Measurements from ENCODE around the gene BLCAP. TPM values are rescaled to one million over a fixed set of nuclear protein-coding genes. Genes with fewer than 3 reads are reported as not detected.

The BLCAP gene
- total RNA-seq, 1 donor, result 39.1 TPM

- Histone ChIP-seq H3K27me3 (ENCODE audit: insufficient read depth, low read length) (no peaks in the 10 kb centered on the region), H2AFZ (ENCODE audit: low read length) (no peak overlapping the region), H3K4me2 (ENCODE audit: insufficient read depth, low read length) (peak overlapping the region; percentile 6), H3K79me2 (ENCODE audit: insufficient read depth, low read length) (peaks cover 56% of the 10 kb centered on the region), H3K27ac (ENCODE audit: low read depth, low read length) (peak overlapping the region; percentile 31), H3K9me3 (ENCODE audit: low read depth, low read length) (no peaks in the 10 kb centered on the region), H4K20me1 (ENCODE audit: insufficient read depth, low read length) (peaks cover 41% of the 10 kb centered on the region), H3K4me1 (ENCODE audit: insufficient read depth, low read length) (peaks cover 12% of the 10 kb centered on the region), H3K4me3 (ENCODE audit: insufficient read depth, low read length) (no peak overlapping the region), H3K36me3 (ENCODE audit: insufficient read depth, low read length) (peaks cover 29% of the 10 kb centered on the region)
- no peak for TF ChIP-seq CTCF (IDR thresholded peaks at IDR 0.05; ENCODE audit: extremely low read depth, low read depth, low read length)
- DNase-seq (ENCODE audit: insufficient read length, low spot score, missing footprints), result peak; percentile 84
These were observed 15.9 kb downstream of the BLCAP start for GRCh38 chr20:37511610-37512275.

GRCh38 chr20:37510226-37510625, 17.4 kb downstream of the BLCAP start:
- peaks cover 40% of the 10 kb centered on the region for H3K79me2 ChIP-seq (ENCODE audit: insufficient read depth, low read length)

GRCh38 chr20:37506152-37506725, 21.4 kb downstream of the BLCAP start:
- Histone ChIP-seq H3K27me3 (ENCODE audit: insufficient read depth, low read length) (no peaks in the 10 kb centered on the region), H4K20me1 (ENCODE audit: insufficient read depth, low read length) (peaks cover 25% of the 10 kb centered on the region), H3K36me3 (ENCODE audit: insufficient read depth, low read length) (peaks cover 19% of the 10 kb centered on the region), H3K4me3 (ENCODE audit: insufficient read depth, low read length) (no peak overlapping the region), H3K79me2 (ENCODE audit: insufficient read depth, low read length) (peaks cover 9% of the 10 kb centered on the region), H3K4me1 (ENCODE audit: insufficient read depth, low read length) (peaks cover 1% of the 10 kb centered on the region), H2AFZ (ENCODE audit: low read length) (no peak overlapping the region), H3K4me2 (ENCODE audit: insufficient read depth, low read length) (no peak overlapping the region), H3K27ac (ENCODE audit: low read depth, low read length) (no peak overlapping the region), H3K9me3 (ENCODE audit: low read depth, low read length) (no peaks in the 10 kb centered on the region)
- TF ChIP-seq CTCF (IDR thresholded peaks at IDR 0.05; ENCODE audit: extremely low read depth, low read depth, low read length), result no peak
- no peak for DNase-seq (ENCODE audit: insufficient read length, low spot score, missing footprints)

More at GRCh38 chr20:37510226-37510625, 17.4 kb downstream of the BLCAP start:
- no peak overlapping the region for H3K27ac ChIP-seq (ENCODE audit: low read depth, low read length)
- H3K27me3 ChIP-seq (ENCODE audit: insufficient read depth, low read length), result no peaks in the 10 kb centered on the region
- H3K4me3 ChIP-seq (ENCODE audit: insufficient read depth, low read length), result no peak overlapping the region
- peaks cover 26% of the 10 kb centered on the region for H4K20me1 ChIP-seq (ENCODE audit: insufficient read depth, low read length)
- no peak for DNase-seq (ENCODE audit: insufficient read length, low spot score, missing footprints)
- H3K4me2 ChIP-seq (ENCODE audit: insufficient read depth, low read length), result no peak overlapping the region
- H3K36me3 ChIP-seq (ENCODE audit: insufficient read depth, low read length), result peaks cover 26% of the 10 kb centered on the region
- no peak for TF ChIP-seq CTCF (IDR thresholded peaks at IDR 0.05; ENCODE audit: extremely low read depth, low read depth, low read length)
- no peak overlapping the region for H2AFZ ChIP-seq (ENCODE audit: low read length)
- no peaks in the 10 kb centered on the region for H3K9me3 ChIP-seq (ENCODE audit: low read depth, low read length)
- peaks cover 12% of the 10 kb centered on the region for H3K4me1 ChIP-seq (ENCODE audit: insufficient read depth, low read length)

Data from osteoblast (primary cell).